GM21825 (cell line): ENCODE measurements around the gene UIMC1.
A peak's percentile ranks its signal among the peaks of the same experiment; 100 is the strongest.

ENCODE experiments used
- ATAC-seq: cut with Tn5 transposase; IDR thresholded peaks from one replicate; pipeline ENCODE4 v1.9.1; 2021; ENCODE audit warnings: mild to moderate bottlenecking, moderate library complexity; ENCODE audit not compliant: unreplicated experiment

Gene UIMC1

DNA sequence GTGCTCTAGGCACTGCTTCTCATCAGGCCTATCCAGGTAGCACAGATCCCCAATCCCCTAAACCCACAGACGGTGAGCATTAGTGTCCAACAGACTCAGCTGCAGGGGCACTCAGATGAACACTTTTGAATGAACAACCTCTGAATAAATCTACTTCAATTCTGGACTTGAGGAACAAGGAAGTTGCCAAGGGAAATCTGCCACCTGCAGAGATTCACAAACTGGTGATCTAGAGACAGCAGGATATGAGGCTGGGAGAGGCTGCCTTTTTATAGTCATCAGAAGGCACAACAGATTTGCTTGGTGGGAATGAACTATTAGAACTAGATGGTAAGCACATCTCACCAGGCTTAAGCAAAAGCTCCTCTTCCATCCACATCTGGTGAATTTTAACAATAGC lies 100.5 kb downstream of the UIMC1 start:
- ATAC-seq, result no peak

DNA sequence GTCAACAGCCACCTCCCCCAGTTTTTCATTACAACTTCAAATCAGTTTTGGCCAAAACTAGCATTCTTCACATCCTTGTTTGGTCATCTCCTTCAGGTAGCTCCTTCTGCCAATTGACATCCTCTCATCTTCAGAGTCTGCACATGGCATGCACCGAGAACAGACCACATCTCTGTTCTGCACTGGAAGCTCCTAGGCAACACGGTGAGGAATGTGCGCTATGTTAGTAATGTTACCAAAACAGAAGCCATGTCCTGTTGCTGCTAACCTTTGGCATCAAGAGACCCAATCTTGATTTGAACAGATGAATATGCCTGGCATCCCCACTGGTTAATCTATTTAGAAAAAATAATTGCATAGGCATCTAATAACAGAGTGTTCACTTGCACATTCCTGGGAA lies 102.3 kb downstream of the UIMC1 start:
- ATAC-seq, result no peak

DNA sequence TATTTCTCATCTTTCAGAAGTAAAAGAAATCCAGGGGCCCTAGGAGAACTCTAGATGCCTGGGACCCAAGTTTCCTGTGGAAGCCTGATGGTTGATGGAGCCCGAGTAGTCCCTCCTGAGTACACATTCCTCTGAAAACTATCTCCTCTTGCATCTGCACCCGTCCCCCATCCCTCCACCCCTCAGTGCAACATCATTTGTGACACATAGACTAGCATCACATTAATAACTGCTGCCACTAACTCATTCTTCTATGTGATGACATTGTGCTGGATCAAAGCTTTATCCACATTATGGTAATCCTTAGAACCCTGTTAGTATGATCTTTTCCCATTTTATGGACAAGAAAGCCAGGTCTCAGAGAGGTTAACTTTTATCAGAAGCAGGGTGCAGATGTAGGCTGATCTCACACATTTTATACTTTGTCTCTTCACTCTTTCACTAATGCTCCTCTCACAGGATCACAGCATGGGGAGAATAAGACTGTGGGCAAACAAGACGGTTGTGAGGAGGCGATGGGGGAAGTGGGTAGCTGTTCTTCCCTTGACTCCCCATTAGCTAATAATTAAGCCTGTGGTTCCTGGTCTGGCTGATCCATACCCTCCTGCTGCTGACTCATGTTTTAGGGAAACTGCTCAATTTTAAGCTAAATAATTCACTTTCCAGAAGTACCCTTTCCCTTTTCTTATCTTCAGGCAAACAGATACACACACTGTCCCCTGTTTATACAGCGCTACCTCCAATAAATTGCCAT lies 103.5 kb downstream of the UIMC1 start:
- ATAC-seq, result no peak

DNA sequence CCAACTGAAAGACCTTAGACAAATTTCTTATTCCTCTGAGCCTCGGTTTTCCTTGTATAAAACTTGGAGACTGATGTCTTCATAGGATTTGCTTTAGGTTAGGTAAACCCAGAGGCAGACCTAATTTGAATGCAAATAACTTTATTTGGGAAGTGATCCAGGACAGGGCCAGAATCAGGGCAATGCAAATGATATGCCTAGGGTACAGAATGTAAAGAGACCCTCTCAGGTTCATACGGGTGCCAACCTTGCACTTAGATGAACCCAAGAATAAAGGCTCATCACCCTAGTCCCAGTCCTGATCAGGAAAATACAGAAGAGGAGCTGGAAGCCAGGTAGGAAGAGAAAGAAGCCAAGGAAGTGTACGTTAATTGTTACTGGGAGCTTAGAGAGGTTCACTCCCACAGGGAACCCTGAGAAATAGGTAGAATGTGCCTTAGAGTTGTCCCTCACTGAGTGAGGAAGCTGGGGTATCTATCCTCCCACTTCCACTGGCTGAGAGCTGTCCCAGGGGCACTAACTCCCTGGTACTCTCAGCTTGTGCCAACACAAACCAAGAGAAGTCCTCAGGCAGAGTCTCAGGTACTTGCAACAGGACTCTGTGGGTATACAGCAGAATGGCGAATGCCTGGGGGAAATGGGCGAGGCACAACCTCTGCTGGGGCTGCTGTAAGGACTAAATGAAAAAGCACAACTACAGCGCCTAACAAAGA lies 104.3 kb downstream of the UIMC1 start:
- no peak for ATAC-seq

DNA sequence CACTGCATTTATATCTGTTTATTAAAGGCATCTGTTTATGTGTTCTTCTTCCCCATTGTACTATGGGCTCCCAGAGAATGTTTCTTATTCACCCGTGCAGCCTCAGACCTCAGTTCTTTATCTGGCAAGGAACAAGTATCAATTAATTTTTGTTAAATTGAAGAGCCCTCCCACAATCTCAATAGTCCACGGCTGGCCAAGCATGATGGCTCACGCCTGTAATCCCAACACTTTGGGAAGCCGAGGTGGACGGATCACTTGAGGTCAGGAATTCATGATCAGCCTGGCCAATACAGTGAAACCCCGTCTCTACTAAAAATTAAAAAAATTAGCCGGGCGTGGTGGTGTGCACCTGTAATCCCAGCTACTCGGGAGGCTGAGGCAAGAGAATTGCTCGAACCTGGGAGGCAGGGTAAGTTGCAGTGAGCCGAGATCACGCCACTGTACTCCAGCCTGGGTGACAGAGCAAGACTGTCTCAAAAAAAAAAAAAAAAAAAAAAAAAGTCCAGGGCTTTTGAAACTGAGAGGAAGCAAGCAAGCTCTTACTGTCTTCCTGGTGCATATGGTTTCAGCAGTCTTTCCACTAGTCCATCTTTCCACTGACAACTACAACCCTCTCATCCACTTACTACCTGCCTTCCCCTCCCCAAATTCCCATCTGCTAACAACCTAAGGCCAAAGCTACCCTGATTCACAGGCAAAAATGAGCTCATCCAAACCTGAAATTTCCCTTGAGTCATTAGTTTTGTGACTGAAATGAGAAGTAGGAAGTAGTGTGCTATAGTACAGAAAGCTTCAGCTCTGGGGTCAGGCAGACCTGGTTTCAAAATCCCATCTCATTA lies 105.1 kb downstream of the UIMC1 start:
- peak; percentile 61 for ATAC-seq

DNA sequence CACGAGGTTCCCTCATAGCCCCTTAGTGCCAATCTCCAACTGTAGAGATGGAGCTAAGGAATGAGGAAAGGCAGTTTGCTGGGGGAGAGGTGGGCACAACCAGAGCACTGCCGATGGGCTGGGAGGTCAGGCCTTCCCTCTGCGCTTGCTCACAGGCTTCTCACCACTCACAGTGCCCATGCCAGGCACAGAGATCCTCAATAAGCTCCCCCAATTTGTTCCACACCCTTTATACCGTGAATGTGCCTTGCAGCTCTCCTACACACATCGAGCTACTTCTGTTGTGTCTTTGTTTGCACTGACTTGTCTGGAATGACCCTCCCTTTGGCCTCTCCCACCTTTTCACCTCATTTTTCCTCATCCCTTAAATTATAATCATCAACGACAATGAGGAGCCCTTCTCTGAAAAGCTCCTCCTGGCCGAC lies 105.8 kb downstream of the UIMC1 start:
- ATAC-seq, result no peak

DNA sequence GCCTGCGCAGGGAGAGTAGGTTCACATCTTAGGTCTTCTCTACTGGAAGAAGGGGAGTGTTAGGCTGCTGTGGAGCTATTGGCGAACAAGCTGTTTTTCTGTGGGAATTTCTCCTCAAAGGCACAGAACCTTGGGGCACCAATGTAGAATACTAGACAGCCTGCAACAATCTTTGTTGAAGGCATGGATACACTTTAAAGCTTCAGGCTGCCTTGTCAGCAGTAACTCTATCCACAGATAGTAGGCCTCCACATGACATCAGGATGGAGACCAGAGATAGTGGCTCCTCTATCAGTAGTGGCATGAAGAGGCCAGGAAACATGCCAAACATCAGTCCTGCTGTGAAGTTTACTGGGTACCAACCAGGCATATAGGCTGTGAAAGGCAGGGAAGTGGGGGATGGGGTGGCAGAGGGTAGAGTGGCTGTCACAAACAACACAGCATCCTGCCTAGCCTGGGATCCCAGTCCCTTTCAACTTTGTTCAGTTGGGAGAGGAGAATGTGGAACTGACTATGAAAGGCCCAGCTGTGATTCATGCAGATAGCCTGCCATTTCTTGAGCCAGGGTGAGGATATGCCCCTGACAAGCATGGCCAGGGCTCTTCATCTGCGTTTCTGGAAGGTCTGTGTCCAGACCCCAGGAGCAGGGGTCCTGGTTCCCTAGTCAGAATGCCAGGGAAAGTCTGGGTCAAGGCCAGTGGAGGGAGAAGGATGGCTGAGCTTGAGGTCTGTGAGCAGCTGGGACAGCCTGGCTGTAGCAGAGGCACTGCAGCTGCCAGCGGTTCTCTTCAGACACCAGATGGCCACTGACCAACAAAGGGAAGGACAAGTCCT lies 106.4 kb downstream of the UIMC1 start:
- no peak for ATAC-seq

DNA sequence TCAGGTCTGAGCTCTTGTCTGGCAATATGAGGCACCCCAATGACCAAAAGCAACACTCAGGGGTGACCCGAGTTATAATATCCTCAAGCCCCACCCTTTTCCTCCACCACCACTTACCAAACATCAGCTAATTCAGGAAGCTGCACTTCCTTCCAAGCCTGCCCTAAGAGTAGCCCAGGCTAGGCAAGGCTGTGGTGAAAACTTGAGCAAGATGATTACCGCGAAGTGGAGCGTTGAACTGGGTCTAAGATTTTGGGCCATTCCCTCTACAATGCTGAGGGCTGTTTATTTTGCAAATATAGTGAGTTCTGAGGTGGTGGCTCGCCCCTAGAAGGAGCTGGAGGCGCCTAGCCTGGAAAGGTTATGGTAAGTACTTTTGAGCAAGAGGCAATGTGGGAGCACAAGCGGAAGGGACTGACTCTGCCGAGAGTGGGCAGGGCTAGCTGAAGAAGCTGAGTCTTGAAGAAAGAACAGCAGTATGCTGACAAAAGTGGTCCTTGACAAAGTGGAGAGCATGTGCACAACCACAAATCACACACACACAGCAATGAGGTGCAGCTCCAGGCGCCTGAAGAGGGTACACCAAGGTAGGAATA lies 107.2 kb downstream of the UIMC1 start, which contains the start of gene HK3:
Gene HK3, minus strand, starts transcription at position 51 of the 596 bp plus-strand sequence. CDS start 3,187 bp downstream, outside the sequence.
- no peak for ATAC-seq

DNA sequence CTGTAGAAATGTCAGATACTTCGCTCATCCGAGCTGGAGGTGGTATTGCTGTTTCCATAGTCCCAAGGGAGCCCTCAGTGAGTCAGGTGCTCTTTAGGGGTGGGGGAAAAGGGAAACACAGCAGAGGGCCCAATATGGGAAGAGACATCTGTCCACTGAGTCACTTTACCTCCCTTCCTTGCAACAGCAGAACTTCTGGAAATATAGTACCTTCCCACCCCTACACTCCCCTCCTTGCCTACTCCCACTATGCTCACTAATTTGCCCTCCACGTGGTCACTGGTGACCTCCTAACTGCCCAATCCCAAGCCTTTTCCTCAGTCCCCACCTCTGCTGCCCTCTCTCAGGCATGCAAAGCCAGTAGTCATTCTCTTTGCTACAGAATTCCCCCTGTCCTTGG lies 109.3 kb downstream of the UIMC1 start:
- ATAC-seq, result no peak

DNA sequence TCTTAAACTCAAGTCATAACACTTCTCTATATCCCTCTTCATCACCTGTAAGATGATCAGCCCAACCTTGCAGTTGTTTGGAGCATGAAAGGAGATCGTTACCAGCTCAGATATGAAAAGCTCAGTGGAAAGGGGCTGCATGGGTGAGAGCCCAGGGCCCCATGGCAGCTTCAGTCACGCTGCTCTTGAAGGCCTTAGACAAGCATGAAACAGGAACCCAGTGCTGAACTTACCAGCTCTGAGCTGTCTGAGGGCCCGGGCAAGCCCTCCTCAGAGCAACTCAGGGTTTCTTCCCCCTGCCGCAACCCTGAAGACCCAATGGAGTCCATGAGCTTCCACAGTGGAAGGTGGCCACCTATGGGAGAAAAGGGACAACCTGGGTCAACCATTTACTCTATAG lies 110.7 kb downstream of the UIMC1 start:
- ATAC-seq, result no peak

DNA sequence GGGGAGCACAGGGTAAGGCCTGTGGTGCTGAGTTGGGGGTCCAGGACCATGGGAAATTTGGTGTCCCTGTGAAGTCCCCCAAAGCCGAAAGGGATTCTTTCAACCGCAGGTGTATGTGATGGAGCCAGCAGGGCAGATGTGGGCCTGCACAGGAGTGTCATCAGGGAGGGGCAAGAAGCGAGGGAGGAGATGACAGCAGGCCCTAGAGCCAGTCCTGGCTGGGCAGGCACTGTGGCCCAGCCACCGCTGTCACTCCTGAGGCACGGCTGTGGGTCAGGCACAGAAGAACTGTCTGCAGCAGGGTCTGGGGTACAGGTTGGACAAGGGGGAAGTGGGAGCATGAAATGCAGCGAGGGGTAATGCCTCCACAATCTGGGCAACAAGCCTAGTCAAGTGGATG lies 112.3 kb downstream of the UIMC1 start:
- ATAC-seq, result no peak

DNA sequence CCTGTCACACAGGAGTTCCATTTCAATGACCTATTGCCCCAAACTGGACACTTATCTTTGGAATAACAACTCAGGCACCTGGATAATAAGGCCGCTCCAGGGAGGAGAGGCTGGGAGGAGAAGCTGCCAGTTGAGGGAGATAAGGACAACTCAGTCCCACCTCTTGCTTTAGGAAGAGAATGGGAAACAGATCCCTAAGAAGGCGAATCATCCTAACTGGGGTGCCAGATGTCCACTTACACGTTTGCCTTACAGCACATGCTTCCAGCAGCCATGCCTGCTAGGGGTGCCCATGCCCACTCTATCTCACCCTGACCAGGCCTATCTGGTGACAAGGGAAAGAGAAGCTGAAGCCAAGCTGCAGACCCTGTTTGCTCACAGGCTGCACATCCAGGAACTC lies 113.9 kb downstream of the UIMC1 start:
- no peak for ATAC-seq

DNA sequence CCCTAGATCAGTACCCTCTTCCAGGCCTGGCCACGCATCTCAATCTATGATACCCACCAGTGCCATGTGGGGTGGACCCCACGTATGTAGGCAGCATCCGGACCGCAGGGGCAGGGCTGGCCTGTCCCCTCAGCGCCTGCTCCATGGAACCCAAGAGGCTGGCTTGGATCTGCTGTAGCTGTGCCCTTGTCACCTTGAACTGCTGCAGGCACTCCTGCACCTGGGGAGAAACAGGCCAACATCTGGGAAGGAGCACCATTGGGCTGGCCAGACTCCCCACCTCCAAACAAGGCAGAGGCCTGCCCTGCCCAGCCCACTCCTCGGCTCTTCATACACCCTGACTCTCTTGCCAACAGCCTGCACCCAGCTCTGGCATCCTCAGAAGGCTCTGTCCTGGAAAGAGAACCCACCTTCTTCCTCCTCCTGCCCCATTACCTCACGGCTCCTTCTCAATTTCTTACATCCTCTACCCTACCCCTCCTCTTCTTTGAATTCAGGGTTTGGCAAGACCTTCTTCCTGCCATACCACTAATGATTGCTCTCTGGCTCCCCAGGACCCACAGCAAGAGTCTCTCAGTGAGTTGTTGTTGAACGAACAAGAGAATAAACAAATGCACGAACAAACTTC lies 115.1 kb downstream of the UIMC1 start:
- ATAC-seq, result no peak

DNA sequence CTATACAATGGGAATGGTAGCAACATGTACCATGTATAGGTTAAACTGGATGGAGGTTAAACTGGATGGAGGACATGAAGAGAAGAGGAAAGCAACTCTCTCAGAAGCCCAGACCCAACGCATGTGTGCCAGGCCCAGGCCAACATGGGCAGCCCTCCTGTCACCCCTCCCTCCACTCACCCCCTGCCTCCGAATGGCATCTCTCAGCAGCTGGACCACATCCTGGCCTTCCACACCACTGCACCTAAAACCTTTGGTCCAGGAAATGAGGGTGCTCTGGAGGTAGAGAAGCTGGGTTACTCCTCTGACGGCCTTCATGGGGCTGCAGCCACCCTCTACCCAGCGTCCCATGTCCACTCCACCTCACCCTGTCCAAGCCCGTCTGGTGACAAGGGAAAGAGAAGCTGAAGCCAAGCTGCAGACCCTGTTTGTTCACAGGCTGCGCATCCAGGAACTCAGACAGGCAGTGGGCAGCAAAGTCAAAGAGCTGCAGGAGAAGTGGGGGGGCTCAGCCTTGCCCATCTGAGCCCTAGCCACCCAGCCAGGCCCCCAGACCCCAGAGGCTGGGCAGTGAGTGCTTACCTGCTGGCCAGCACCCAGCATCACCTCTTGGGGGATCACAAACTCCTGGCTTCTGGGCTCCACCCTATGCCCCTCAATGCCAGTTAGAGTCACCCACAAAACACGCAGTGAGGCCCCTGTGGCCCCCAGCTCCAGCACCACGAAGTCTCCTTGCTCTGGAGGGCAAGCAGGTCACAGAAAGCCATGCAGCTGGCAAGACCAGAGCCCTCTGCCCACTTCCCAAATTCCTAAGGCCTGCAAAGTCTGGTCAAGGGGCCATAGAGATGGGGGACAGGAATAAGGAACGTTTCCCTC lies 115.9 kb downstream of the UIMC1 start:
- ATAC-seq, result no peak

DNA sequence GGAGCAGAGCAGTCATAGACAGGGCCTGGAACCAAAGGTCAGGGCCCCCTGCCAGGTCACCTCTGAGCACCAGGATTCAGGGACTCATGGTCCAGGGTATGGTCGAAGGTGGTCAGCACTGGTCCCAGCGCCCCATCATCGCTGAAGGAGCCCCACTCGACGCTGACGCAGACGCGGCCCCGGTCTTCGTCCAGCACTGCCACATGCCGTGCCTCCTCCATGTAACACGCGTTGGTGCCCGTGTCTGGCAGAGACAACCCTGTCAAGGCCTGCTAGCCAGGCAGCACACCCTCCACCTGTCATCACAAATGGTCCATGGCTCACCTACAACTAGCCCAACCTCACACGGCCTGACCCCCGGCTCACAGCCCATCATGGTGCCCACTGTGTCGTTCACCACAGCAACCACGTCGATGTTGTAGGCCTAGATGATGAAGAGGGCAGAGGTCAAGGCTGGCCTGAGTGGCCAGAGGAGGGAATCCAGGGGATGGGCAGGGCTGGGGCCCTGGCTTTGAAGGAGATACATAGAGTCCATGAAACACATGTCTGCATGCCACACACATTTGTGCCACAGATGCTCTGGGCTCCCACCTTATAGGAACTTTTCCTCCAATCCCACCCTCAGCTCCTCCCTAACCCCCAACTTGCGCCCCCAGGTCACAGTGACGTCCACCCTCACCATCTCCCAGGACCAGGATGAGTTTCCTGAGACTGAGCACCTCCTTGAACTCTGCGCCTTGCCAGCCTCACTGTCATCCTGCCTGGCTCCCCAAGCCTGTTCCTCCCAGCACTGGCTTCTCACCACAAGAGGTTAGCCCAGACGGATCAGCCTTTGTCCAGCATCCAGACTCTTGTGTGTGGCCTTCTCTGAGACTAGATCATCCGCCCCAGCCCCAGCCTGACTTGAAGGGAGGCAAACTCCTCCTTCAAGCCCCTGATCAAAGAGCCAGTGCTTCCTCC lies 117.0 kb downstream of the UIMC1 start:
- ATAC-seq, result no peak

DNA sequence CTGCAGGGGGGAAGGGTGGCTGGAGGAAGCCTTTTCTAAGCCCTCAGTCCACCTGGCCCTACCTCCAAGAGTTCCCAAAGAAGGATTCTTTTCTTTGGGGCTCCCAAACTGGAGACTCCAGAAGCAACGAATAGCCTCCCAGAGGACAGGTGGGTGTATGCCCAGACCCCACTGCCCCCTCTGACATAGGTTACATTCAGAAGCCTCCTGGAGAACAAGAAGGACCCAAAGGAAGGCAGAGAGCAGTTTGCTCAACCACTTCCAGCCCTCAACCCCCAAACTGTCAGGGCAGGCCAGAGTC lies 117.8 kb downstream of the UIMC1 start:
- no peak for ATAC-seq

DNA sequence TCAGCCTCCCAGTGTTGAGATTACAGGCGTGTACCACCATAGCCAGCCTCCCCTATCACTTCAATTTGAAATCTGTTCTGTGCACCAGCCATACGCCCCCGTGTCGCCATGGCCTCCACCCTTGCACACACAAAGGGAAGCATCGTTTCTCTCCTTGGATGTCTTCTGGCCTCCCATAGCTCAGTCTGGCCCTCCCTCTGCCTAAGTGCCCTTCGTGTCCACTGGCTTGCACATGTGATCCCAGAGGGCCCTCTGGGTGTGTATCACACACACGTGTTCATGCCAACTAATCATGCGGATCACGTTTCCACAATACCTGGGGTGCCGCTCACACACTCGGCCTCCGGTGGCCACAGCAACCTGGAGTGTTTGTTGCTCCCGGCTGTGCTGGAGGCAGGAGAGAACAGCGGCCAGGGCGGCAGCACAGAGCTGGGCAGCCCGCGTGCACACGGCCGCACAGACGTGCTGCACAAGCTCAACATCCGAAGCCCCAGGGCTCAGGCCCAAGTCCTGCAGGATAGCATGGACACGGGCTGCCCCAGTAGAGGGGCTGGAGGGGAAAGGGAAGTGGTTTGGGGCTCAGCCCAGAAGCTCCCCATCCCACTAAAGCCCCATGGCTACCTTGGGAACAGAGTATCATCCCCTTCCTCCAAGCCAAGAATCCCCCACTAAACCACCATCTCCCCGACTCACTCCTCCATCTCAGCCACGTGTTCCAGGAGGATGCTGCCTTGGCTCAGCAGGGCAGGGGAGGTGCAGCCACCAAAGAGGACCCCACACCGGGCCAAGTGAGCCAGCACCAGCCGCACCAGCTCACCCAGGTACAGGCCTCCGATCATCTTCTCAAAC lies 118.3 kb downstream of the UIMC1 start:
- ATAC-seq, result no peak
